ENCODE measurements around the gene KCNT1.
"Not testable (repeated sequence)": the region's sequence is repeated elsewhere in the genome, so short reads cannot be mapped to it uniquely, and the experiment has no call there.

- not testable (repeated sequence) for TF ChIP-seq CTCF, POLR2AphosphoS5 (IDR thresholded peaks at IDR 0.05)
These were observed 29.2 kb upstream of the KCNT1 start for GRCh38 chr9:135672786-135673185.

Measured in breast epithelium (tissue), 3 donors.